Right ventricle myocardium superior (tissue), 1 donor: ENCODE results near the gene BLZF1. TPM values are rescaled to one million over a fixed set of nuclear protein-coding genes. Genes with fewer than 3 reads are reported as not detected.
A peak's percentile ranks its signal among the peaks of the same experiment; 100 is the strongest.
"Not testable (repeated sequence)": the region's sequence is repeated elsewhere in the genome, so short reads cannot be mapped to it uniquely, and the experiment has no call there.

Experiments
- ATAC-seq: fragments of 200-7000 bp; cut with Tn5 transposase; one replicate; pipeline ENCODE4 v1.9.1; 2020; ENCODE audit warnings: mild to moderate bottlenecking; ENCODE audit not compliant: poor library complexity
- DNase-seq: peaks from one replicate; pipeline ENCODE4 v3.0.0-alpha.2; 2020
- intact Hi-C: fragments of 100-400 bp; cut with DNase I; formaldehyde crosslinking; loops from one replicate; pipeline ENCODE4 v1.11.2; 2022
- total RNA-seq: library from RNA; stranded (reverse); fragmentation: NEBNext Ultra II Directional; extraction: Animal tissue kit (Norgen Biotek cat#: 25700); gene quantifications from one replicate; pipeline ENCODE4 v1.2.1, GENCODE V29; 2021
- donor health status: DM: no; HTN: yes; CAD: no; lungs with severe emphysema.

BLZF1 gene
- total RNA-seq, 1 donor from 2014 or later: 24.0 TPM

DNA sequence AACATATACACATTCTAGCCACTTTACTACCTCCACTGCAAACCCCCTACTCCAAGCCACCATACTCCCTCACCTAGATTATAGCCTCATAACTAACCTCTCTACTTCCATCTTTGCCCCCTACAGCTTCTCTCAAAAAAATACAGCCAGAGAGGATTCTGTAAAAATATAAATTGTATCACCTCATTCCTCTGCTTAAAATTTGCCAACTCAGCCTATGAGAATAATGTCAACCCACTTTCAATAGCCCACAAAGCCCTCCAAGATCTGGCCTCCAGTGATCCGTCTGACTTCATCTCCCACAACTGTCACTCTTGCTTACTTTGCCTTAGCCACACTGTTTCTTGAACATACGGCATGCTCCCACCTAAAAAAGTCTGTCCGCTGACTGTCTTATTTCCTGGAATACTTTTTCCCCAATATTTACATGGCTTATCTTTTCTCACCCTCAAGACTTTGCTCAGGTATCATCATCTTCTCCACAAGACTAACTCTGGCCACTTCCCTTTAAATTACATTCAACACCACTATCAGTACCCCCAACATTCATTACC lies 21.9 kb upstream of the BLZF1 start:
- DNase-seq (no peak), ATAC-seq (no peak)
- intact Hi-C loops: loop anchor here (5.0 kb wide), 2 partner anchors 744 to 1004 kb away; no protein-coding TSS in a partner anchor

DNA sequence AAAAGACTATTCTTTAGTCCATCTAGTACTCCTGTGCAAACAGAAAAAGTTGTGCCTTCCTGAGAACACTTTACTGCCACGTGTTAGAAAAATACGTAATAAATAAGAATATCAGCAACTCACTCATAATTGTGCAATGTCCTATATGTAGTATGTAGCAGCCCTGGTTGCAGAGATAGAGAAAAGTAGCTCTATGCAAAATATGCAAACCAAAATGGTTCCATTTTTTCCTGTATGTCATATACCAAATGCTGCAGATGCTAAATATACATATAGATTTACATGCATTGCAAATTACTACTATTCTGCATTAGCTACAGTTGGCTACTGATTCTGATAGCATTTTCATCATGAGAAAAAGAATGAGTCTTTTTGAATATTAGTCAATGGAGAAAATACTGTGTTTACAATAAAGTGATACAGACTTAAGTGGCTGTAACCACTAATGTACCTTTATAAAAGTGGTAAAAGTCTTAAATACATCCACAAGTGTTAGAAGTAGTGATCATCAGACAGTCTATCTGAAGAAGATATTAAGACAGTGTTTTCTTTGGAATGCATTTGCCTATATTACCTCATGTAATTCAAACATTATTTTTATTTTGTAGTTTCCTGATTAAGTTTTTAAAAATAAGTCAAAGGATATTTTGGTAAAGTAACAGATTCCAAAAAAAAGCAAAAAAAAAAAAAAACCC lies 20.2 kb upstream of the BLZF1 start:
- DNase-seq (no peak), ATAC-seq (no peak)
- intact Hi-C loops: loop anchor here (5.0 kb wide), 2 partner anchors 746 to 1006 kb away; no protein-coding TSS in a partner anchor

DNA sequence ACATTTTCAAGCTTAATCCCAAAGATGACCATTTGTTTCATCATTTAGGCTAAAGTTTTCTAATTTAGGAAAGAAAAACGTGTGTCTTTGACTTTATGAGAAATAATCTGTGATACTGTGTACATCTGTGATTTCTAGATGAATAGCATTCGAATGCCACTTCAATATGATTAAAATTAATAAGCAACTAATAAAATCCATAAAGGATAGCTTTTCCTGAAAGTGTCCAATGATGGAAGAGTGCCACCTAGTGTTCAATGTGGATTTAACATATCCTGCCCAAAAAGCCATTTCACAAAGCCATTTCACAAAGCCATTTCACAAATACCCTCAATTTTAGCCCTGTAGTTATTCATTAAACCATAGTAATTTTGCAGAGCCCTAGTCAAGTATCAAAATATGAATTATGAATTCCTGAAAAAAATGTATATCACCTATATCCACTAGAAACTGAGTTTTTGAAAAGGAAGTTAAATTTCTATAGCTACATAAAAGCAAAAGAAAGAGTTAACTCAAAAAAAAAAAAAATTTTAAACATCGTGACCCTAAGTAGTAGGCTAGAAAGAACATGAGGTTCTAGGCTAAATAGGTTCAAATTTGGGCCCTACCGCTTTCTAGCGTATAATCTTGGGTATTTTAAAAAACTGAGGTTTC lies 19.5 kb upstream of the BLZF1 start:
- intact Hi-C loops: loop anchor here (5.0 kb wide), 2 partner anchors 746 to 1006 kb away; no protein-coding TSS in a partner anchor
- no peak for DNase-seq
- ATAC-seq: no peak

DNA sequence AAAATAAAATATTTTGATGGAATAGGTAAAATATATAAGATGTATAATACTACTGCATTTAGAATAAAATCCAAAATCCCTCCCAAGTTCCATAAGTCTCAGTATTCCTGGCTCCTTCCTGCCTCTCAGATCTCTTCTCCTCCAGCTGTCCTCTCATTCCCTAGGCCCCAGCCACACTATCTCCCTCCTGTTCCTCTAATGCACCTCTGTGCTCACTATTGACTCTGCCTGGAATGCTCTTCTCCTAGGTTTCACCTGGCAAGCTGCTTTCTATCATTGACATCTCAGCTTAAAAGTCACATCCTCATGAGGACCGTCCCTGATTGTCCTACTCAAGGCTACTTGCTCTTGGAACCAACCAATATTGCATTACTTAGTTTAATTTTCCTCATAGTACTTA lies 7.6 kb upstream of the BLZF1 start:
- ATAC-seq (no peak), DNase-seq (no peak)
- intact Hi-C loops: no loop called here

DNA sequence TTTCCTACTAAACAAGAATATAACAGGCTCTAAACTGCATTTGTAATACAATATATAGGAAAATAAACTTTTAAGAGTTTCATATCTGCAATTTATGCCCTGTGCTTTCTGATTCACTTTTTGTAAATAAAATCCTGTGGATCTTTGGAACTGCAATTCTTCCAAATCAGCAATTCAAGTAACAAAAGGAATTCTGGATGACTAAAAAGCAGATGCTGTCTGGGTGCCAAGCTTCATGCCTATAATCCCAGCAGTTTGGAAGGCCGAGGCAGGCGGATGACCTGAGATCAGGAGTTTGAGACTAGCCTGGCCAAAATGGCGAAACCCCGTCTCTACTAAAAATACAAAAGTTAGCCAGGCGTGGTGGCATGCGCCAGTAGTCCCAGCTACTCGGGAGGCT lies 6.7 kb upstream of the BLZF1 start:
- ATAC-seq (no peak), DNase-seq (no peak)
- intact Hi-C loops: no loop called here

DNA sequence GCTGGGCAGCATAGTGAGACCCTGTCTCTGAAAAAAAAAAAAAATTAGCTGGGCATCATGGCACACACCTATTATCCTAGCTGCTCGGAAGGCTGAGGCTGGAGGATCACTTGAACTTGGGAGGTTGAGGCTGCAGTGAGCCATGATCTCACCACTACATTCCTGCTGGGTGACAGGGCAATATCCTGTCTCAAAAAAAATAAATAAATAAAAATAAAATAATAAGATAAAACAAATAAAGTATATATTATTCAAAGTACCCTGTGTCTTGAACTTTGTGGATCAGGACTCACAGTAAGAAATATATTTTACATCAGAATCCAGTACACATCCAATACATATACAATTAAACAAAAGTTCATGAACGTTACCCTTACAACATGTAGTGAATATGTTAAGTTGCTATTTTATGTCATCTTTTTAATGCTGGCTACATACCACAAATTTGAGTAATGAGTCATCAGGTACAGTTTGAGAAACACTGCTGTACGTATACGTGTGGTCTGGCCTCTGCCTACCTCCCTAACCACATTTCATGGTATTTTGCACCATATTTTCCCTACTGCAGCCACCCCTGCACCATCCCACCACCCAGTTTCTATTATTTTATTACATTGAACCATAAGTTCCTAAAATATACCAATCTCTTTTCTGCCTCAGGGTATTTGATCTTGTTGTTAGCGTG lies 4.8 kb upstream of the BLZF1 start:
- ATAC-seq: no peak
- intact Hi-C loops: no loop called here
- DNase-seq: no peak

DNA sequence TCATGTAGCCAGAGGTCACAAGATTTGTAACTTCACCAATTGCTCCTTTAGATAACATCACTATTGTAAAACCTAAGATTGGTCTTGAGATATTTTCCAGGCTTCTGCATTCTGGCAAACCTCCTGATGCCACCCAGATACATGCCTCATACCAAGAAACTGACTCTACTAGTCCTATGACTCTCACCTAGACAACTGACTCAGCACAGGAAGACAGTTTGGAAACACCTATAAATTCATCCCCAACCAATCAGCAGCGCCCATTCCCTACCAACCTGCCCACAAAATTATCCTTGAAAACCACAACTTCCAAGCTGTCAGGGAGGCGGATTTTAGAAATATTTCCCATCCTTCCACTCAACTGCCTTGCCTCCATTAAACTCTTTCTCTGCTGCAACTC lies 3.0 kb upstream of the BLZF1 start:
- no peak for ATAC-seq
- DNase-seq: no peak
- intact Hi-C loops: no loop called here

DNA sequence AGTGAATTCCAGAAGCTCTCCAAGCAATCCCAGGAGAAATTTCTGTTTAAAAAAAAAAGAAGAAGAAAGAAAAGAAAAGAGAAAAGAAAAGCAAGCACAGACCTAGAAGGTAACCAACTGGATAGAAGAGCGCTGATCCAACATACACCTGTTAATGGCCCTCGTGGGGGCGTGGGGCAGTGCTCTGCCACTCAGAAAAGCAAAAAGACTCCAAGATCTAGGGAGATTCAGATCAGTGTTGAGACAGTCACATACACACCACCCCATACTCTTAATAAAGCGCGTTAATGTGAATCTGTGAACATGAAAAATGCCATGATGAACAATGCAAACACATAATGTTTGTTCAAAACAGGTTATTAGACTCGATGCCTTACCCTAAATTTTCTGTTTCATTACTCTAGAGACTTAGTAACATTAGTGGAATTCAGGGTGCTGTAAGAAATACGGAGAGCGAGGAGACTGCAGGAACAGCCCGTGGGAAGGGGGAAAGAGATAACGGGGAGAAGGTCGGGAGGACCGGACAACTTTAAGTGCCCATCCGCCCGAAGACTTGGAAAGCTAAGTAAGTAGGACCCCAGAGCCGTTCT lies 804 bp upstream of the BLZF1 start:
- ATAC-seq: peak; percentile 41
- peak; percentile 34 for DNase-seq

DNA sequence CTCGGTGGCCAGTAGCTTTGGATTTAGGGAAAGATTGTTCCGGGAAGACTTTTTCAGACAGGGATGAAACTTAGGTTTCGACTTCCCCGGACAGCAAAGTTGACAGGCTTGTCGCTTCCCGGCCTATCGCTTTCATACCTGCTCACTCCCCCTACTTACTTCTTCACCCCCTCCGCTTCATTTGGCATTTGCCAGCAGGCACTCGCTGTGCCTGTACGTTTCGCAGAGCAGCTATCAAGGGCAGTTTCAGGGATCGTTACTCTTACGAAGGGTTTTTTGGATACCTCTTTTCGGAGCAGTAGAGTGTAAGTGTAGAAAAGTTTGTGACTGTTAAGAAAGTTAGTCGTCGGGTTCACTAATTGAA lies 393 bp downstream of the BLZF1 start:
- DNase-seq: no peak
- no peak for ATAC-seq
- intact Hi-C loops: no loop called here

More for the DNA sequence above, 804 bp upstream of the BLZF1 start:
- intact Hi-C loops: no loop called here

DNA sequence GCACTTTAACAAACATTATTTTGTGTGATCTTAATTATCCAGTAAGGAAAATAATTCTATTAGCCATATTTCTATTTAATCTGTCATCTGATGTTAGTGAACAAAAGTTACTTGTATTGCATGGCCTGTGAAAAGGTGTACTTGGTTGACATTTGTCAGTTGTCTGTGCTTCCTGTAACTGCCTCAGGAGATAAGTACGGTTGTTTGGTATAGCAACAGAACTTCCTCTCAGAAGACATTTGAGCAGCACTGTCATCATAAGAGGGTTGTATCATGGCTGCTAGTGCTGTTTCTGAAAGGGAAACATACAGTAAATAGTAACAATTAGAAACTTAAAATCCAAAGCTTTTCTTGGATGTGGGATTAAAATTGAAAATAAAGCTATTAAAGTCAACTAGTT lies 3.4 kb downstream of the BLZF1 start:
- no peak for DNase-seq
- no peak for ATAC-seq
- intact Hi-C loops: no loop called here

DNA sequence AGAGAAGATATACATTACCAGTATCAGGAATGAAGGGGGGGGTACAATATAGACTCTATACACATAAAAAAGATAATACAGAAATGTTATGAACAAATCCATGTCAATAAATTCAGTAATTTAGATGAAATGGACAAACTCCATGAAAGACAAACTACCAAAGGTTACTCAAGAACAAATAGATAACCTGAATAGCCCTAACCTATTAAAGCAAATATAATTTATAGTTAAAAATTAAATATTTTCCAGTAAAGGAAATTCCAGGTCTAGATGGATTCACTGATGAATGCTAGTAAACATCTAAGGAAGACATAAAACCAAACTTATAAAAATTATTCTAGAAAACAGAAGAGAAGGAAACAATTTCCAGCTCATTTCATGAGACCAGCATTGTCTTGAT lies 13.2 kb downstream of the BLZF1 start:
- ATAC-seq (no peak), DNase-seq (no peak)
- intact Hi-C loops: no loop called here

DNA sequence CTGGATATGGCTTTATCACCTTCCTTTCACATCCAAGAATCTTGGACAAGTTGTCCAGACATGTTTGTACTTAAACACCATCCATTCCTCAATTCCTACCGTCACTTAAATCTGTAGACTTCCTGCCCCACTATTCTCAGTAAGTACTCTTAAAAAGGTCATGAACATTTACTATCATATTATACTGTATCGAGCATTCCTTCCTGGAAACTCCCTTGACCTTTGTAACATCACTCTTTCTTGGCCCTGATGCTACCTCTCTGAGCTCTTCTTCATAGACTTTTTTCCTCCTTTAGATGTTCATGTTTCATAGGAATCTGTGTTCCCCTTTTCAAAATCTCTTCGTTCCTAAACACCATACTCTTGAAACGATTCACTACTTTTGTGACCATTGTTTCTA lies 15.5 kb downstream of the BLZF1 start:
- DNase-seq: no peak
- intact Hi-C loops: no loop called here
- no peak for ATAC-seq

DNA sequence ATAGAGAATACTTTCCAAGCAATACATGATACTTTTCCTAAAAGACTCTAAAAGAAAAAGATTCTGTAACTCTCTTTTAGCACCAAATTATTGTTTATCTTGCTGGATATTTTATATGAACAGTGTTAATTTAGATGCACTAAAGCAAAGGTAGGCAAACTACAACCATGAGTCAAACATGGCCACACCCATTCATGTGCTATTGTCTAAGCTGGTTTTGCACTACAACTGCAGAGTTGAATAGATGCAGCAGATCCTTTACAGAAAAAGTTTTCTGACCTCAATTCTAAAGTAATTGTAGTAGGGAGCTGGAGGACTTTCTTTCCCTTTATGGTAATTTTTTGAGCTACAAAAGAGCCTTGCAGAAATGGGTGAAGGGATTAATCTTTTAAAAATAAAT lies 19.4 kb downstream of the BLZF1 start:
- DNase-seq (no peak), ATAC-seq (no peak)
- intact Hi-C loops: no loop called here

DNA sequence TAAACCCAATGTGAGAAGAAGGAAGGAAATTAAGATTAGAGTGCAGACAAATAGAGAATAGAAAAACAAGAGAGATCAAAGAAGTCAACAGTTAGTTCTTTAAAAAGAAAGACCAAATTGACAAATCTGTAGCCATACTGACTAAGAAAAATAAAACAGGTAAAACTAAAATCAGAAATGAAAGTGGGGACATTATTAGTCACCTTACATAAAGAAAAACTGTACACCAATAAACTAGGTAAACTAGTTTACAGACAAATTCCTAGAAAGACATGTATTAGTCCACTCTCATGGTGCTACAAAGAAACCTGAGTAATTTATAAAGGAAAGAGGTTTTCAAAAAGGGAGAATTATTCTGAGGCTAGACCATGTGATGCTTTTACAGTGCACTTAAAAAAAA lies 22.3 kb downstream of the BLZF1 start:
- DNase-seq (no peak), ATAC-seq (no peak)
- intact Hi-C loops: no loop called here

DNA sequence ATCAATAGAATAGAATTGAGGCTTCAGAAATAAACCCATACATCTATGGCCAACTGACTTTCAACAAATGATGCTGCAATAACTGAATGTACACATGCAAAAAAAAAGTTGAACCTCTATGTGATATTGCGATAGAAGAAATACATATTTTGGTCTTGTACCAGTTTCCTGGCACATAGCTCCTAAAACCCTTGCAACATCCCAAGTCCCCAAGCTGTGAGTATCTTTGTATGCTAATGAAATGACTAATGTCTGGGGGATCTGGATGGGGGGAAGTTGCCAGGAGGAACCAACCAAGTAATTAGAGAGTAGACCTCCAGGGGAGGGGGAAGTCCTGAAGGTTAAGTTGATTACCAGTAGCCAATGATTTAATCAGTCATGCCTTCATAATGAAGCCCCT lies 24.4 kb downstream of the BLZF1 start:
- no peak for DNase-seq
- intact Hi-C loops: no loop called here
- ATAC-seq: no peak

DNA sequence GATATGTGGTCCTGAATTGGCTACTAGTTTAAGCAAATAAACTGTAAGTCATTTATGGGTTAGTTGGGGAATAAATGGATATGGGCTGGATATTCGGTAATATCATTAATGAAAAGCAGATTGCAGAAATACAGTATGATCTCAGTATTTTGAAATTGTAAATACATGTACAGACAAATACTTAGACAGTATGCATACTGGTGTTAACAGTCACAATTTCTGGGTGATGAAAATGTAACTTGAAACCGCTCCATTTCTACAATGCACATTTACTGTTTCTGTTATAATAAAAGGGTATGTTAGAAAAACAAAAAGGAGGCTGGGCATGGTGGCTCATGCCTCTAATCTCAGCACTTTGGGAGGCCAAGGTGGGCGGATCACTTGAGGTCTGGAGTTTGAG lies 28.0 kb downstream of the BLZF1 start:
- DNase-seq (no peak), ATAC-seq (no peak)
- intact Hi-C loops: no loop called here

DNA sequence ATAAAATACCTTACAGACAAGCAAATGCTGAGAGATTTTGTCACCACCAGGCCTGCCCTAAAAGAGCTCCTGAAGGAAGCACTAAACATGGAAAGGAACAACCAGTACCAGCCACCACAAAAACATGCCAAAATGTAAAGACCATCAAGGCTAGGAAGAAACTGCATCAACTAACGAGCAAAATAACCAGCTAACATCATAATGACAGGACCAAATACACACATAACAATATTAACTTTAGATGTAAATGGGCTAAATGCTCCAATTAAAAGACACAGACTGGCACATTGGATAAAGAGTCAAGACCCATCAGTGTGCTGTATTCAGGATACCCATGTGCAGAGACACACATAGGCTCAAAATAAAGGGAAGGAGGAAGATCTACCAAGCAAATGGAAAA lies 34.6 kb downstream of the BLZF1 start:
- intact Hi-C loops, DNase-seq: not testable (repeated sequence)

DNA sequence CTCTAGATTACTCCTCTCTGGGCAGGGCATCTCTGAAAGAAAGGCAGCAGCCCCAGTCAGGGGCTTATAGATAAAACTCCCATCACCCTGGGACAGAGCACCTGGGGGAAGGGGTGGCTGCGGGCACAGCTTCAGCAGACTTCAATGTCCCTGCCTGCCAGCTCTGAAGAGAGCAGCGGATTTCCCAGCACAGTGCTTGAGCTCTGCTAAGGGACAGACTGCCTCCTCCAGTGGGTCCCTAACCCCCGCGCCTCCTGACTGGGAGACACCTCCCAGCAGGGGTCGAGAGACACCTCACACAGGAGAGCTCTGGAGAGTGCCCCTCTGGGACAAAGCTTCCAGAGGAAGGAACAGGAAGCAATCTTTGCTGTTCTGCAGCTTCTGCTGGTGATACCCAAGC lies 40.3 kb downstream of the BLZF1 start:
- ATAC-seq, DNase-seq, intact Hi-C loops: not testable (repeated sequence)

More for the DNA sequence above, 34.6 kb downstream of the BLZF1 start:
- ATAC-seq: not testable (repeated sequence)

DNA sequence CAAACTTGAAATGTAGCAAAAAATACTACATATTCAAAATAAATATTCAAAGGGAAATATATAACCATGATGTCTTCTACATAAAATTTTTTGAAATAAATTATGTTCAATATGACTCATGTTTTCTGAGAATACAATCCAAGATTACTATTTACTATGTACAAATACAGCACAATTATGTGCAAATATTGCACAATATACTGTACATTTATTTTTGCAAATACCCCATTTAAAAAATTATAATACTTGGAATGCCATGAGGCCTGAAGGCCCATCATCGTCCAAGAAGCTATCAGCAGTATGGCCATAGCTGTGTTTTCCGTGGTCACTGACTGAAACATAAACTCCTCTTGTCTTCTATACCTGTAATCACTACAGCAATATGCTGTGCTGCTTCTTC lies 47.0 kb downstream of the BLZF1 start:
- no peak for ATAC-seq
- intact Hi-C loops: no loop called here
- no peak for DNase-seq
